Renal cortical epithelial cell (primary cell): Measurements from ENCODE around the gene SH2B3. TPM values are rescaled to one million over a fixed set of nuclear protein-coding genes. Genes with fewer than 3 reads are reported as not detected.

Experiments
- DNase-seq: peaks from one replicate; pipeline ENCODE4 v3.0.0-alpha.2; 2011; ENCODE audit warnings: low read depth
- total RNA-seq: library from RNA; depleted of rRNA; stranded (reverse); fragments of >200 nt; gene quantifications from 2 replicates; pipeline ENCODE4 v1.2.3, GENCODE V29; 2014

The SH2B3 gene
- total RNA-seq, 1 donor from 2014 or later: 14.5 TPM

DNA sequence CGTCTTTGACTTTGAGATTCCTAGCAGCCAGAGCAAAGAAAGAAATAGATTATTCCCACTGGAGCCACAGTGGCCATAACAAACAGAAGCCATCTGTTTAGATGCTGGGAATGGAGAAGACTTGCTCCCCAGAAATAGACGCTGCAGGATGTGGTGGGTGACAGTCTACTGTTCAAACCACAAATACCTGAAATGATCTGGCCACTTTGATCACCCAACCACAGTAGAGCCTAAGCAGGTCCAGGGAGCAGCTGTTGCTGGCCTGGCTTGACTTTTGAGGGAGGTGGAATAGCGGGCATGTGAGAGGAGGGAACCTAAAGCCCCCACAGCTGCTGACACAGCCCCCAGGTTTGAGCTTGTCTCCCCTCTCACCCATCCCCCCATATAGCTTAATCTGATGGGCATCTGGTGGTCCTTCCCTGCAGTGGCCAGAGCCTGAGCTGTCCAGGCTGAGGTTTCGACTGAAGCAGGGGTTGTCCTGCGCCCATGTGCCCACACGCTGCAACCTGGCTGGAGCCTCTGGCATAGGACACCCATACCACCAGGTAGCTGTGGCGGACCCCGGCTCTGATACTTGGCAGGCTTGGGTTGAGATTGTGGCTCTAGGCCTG lies 38.7 kb downstream of the SH2B3 start:
- DNase-seq: peak; percentile 54

DNA sequence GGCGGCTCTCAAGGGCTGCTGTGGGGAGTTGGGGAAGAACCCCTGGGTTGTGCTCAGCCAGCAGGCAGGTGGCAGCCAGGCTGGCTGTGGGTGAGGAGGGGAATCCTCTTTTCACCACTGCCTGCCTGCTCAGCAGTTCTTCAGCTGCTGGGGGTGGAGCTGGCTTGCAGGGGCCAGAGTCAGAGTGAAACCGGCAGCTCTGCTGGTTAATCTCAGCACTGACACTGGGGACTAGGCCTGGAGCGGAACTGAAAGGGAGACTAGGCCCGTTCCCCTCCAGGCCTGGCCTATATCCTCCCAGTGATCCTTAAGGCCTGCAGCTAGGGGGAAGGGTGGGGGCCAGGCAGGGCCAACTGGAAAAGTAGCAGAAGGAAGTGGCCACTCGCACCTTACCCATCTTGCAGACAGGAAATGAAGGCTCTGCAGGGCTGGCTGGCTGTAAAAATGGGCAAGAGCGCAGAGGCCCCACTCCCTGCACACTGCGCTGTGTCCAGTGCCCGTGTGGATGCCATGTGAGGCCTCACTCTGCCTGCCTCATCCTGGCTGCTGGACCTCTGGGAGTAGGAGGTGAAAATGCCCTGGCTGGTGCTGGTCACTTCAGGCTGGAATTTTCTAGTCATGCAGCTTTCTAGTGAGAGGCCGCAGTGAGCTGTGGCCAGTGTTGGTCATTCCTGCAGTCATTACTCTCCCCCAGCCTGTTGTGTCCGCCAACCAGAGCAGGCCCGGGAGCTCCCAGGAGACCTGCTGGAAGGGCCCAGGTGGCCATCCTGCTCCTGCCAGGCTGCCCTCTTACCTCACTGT lies 39.4 kb downstream of the SH2B3 start:
- DNase-seq: peak; percentile 58

DNA sequence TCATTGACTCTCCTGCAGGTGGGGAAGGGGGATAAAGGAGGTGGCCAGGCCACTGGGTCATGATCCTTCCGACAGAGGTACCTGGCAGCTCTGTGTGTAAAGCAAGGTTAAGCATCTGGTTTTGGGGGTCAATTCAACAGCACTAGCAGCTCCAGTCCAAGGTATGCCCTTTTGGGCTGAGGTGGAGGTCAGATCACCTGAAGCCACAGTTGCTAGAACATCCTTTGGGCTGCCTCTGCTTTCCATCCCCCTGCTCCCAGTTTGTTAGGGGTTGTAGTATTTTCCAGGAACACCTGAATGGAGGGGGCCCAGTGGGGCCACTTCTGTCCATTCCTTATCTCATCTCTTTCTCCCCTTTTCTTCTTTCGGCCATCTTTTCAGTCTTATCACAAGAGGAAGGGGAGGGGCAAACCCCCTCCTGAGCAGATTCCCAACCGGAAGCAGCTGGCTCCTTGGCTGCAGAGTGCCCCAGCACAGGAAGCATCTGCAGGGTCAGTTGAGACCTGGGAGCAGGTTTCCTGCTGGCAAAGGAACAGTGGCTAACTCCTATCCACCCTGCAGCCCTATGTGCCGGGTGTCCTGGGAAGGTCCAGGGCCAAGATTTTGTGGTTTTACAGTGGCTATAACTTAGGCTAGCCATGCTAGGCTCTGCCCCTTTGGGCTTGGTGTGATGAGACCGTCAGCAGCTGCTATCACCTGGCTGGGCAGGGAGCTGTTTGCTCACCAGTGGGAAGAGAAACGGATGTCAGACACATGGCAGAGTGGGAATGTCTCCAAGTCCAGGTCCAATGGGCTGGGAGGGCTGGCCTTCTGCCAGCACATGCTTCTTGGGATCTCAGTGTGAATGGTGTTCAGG lies 40.2 kb downstream of the SH2B3 start:
- DNase-seq: peak; percentile 42

DNA sequence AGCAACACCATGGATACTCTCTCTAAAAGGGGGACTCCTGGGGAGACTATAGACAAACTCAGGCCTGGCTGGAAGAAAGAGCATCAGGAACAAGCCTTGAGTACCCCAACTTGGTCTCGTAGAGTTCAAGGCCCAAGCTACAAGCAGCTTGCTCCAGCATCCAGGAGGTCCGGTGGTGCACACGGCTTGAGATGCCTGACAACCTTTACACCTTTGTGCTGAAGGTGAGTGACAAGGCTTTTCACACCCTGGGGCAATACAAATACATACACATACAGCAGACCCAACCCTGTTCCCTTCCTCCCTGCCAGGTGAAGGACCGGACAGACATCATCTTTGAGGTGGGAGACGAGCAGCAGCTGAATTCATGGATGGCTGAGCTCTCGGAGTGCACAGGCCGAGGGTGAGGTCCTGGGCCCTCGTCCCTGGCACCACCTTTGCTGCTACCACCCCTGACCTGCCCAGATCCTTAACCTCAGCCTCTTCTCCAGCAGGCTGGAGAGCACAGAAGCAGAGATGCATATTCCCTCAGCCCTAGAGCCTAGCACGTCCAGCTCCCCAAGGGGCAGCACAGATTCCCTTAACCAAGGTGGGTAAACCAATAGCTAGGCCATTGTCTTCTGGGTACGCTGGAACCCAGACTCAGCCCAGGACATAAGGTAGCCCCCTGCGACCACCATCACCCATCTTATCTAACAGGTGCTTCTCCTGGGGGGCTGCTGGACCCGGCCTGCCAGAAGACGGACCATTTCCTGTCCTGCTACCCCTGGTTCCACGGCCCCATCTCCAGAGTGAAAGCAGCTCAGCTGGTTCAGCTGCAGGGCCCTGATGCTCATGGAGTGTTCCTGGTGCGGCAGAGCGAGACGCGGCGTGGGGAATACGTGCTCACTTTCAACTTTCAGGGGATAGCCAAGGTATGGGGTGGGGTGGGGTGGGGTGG lies 41.2 kb downstream of the SH2B3 start:
- no peak for DNase-seq

DNA sequence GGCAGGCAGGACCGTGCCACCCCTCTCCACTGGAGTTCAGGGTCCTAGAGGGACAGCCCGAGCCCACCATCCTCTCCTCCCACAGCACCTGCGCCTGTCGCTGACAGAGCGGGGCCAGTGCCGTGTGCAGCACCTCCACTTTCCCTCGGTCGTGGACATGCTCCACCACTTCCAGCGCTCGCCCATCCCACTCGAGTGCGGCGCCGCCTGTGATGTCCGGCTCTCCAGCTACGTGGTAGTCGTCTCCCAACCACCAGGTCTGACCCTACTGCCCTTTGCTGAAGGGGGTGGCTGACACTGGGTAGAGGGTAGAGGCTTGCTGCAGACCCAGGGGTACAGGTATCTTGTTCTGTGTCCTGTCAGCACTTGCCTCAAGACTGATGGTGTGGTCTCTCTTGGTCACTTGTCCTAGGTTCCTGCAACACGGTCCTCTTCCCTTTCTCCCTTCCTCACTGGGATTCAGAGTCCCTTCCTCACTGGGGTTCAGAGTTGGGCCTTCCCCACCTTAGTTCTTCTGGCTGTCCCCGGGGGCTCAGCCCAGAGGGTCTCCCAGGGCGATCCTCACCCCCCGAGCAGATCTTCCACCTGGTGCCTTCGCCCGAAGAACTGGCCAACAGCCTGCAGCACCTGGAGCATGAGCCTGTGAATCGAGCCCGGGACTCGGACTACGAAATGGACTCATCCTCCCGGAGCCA lies 42.0 kb downstream of the SH2B3 start:
- DNase-seq: no peak

DNA sequence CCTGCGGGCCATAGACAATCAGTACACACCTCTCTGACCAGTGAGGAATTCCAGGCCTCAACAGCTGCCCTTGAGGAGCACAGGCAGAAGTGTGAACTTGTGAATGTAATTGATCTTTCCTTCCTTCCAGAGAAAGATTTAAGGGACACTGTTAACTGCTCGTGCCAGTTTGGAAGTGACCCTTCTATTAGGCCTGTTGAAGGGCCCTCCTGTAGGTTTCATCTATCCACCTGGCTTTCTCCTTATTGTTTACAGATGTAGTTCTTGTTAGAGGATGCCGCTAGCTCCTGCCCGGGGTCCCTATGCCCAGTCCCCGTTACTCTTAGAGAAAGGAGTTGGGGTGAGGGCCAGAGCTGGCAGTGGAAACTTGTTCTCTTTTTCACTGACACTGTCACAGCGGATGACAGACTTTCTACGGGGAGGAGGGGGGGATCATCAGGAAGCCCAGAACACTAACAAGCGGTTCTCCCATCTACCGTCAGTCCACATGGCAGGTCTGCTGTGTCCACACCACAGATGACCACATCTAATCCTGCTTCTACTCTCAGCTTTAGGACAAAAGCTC lies 42.6 kb downstream of the SH2B3 start:
- DNase-seq: no peak

DNA sequence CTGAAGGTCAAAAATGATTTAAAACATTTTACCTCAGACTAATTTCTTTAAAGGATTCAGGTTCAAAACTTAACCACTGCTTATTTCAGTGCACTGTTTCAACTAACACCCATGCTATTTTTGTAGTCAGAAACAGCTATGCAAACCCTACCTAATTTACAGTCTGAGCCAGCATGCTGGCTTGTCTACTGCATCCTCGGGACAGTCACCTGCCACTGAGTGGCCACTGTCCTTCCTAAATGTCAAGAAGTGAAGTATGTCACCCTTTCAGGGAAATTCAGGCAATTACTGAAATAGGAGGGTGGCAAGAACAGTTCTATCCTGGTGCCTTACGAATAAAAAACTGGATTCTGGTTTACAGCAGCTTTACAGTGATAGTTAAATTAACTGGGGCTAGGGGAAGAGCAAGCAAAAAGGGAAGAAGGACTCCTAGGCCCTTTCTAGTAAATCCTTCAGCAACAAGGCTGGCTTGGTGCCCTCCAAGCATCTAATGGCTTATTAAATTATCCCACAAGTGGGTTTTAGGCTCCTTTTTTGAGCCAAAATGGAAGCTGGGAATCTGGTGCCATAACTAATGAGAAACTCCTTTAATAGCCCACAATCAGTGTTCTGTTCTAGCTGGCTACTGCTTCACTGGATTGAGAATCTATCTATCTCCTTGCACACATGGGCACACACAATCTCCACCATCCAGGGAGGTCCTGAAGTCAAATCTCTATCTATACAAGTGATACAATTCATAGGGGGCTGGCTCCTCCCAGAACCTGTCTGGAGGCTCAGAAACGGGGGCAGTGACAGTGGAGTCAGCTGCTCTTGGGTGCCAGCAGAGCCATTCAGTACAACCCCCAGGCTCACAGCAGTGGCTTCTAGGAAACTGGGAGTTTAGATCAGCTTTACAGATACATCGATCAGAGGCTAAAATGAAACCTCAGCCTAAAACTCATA lies 43.4 kb downstream of the SH2B3 start:
- no peak for DNase-seq

DNA sequence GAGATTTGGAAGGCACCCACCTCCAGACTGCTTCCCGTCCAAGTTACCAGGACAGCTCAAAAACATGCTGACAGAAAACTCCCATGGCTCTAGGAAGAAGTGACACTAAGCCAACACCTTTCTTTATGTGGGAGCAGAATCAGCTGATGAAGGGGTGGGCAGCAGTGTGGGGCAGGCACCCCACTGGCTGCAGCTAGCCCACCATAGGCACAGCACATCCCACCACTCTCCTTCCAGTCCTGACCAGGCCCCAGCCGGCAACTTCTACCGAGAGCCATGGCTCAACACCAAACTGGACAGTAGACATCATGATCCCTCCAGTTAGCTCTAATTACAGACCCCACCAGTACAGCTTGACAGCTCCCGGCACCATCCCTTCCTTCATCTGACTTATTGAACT lies 45.0 kb downstream of the SH2B3 start:
- no peak for DNase-seq

DNA sequence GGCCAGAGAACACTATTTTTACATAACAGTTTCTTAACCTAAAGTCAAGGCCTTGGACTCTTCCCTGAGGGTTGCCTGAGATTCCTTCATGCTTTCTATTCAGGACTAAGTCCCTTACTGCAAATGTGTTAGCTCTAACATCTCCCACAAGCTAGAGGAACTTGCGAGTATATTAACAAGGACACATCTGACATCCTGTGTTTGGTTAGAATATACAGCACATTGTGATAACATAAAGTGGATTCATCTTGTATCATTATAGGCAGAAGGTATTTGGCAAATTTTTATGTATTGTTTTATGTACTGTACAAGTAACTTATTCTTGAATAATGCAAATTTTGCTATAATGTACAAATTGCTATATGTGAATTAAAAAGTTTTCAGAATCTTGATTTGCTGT lies 45.5 kb downstream of the SH2B3 start:
- DNase-seq: no peak

DNA sequence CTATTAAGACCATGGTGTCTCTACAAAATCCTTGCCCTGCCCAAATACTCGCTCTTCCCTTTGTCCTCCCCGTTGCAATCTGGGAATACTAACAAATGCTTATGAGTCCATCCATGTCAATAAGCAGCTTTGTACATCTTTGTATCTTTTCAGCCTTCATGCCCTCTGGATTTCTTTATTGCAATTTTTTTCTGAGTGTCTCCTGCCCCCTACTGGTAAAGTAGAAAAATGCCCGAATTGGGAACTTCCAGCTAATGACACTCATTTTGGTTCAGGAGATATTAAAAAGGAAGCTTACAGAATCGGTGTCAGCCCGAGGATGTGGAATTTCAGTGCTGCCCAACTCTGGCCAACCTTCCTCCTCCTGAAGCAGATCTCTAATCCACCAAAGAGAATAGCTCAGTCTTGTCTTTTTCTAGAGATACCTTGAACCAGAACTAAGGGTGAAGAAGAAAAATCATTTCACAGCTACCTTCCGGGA lies 46.0 kb downstream of the SH2B3 start:
- DNase-seq: peak; percentile 50

DNA sequence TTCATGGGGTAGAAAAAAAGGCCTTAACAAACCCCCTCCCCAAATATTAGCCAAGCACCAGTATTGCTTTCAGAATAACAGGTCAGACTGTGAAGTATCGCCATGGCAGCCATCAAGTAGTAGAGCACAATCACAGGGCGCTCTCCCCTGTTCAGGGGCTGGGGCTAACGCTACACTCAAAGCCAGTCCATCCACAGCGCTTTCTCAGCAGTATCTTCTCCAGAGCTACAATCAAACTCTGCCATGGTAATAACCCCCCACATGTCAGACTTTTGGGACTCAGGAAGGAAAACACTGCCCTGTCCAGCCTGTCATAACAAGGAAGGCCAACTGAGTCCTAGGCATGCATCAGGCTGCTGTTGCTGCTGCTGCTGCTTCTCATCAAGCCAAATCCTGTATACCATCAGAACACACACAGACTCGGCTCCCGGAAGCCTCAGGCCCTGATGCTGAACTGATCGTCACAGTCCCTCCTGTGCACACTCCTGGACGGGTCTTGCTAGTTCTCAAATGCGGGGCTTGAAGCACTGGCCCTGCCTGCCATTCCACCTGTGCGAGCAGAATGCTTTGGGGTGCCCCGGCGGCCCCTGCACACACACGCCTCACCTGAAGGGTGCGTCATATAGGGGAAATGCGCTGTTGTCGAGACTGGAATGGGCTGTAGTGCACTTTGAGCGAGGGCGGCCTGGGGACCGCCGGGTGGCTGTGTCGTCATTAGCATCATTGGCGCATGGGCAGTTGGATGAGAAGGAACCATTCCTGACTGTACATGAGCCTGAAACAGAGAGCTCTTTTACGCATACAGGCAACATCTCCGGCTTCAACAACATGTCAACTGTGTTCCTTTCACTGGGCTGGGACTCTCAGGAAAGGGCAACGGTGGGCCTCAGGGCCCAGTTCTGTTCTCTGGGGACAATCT lies 47.6 kb downstream of the SH2B3 start:
- DNase-seq: no peak

DNA sequence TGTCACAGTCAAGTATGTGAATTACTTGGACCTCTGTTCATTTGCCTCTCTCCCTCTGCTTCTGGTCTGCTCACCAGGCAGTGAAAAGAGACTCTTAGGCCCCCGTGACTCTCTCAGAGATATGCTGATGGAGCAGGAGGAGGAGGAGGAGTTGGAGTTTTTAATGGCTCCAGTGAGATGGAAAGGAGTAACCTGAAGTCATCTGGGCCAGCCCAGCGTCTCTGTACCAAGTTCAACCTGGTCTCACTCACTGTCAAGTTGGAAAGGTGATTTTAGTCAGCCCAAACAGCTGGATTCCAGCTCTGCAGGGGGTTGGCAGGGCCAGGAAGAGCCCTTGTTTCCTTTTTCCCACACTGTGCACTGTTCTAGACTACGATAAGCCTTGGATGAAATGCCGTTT lies 48.6 kb downstream of the SH2B3 start:
- no peak for DNase-seq

DNA sequence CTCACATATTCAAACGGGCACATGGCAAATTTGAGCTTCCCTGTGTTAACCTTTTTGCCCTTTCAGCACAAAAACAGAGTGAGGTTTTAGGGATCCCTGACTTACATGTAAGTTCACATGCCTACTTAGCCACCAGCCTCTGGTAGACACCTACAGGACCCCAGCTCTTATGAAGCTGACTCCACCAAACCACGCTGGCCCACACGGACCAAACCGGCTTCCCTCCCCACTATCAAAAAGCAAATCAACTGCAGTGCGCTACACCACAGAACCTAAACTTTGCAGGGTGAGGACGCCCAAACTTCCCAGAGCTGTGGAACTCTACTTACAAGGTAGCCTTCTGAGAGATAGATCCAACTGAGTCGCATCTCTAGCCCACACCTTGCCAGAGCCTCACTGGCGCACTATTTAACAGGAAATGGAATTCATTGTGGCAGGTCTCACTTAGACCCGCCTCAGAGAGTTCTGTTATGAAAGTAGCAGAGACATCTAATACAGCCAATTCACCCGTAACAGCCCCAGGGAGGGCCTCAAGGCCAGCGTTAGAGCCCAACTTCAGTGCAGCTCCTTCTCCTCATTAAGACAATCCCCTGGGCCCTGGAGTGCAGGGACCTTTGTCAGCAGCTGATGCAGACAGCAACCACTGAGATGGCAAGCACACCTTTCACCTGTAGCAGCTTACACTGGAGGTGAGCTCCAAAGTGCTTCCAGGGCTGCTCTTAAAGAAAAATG lies 49.2 kb downstream of the SH2B3 start:
- DNase-seq: no peak

DNA sequence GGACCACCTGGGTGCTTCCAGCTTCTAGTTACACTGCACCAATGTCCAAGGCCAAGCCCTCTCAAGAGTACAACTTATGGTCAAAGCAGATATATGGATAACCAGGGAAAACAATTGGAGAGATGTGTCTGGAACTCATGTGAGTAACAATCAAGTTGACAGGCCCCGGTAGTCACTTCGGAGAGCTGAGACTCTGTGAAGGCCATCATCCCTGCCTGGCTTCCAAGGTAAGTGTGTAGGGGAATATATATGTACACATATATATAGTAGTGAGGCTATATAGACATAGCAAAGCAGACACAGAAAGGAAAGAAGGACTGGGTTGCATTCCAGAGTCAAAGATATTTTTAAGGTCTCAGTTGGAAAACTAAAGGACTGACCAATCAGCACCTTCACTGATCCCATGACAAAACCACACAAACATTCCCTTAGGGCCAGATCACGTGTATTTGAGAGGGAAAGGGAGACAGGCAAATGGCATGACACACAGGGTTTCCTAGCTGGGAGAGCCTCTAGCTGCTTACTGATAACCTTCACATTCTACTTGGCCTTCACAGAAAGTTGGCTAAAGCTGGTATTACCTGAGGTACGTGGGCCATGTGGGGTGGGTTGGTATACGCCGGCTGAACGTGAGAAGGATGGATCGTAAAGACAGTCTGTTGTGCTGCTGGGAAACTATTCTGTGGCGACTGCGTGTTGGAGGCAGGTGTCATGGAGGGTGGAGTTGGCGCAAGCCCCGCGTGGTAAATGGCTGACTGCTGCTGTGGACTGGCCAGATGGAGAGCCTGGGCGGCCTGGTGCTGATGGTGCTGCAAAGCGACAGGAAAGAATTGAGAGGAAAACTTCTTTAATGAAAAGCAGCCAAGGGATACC lies 50.0 kb downstream of the SH2B3 start:
- peak; percentile 56 for DNase-seq

DNA sequence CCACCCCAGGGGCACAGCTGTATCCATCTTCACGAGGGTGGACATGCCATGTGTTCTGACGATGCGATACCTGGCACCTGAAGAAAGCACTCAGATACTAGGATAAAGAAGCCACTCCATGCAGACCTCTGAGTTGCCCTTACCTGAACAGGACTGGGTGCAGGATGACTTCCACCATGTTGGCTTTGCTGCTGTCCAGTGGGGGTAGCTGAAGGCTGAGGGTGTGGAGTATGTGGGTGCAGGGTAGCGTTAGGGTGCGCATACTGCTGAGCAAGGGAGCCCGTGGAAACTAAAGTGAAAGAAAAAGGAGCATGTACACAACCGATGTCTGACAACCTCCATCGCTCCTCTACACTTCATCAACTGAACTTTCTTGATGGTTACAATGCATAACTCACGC lies 51.3 kb downstream of the SH2B3 start:
- DNase-seq: no peak

DNA sequence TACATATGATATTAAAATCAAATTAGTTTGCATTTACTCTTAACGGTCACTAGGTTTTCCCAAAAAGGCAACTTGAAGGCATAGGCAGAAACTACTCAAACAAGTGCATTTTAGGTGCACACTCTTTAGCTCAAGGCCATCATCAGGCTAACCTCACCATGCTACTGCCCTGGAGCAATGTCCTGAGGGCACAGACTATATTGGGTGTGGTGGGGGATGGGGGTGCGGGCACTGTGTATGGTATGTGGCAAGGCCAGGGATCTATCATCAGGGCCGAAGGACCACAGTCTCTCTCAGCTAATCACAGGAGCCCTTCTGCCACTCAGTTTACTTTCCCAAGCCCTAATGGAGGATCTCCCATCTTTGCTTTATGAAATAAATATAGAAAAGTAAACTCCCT lies 51.9 kb downstream of the SH2B3 start:
- DNase-seq: no peak
